ENCODE data around the gene NDUFA9. TPM values are rescaled to one million over a fixed set of nuclear protein-coding genes. Genes with fewer than 3 reads are reported as not detected.

Gene NDUFA9
- total and polyA plus RNA-seq, 2 experiments from 2014 or later: 61.2 to 118 TPM

GRCh38 chr12:4607056-4607455, 41.9 kb upstream of the NDUFA9 start:
- Histone ChIP-seq H3K9me3 (ENCODE audit: low read depth) (no peaks in the 10 kb centered on the region), H3K27ac (no peak overlapping the region), H3K36me3 (ENCODE audit: low read depth) (0 out of 2 replicates have a peak, but pooled peaks cover 15% of the 10 kb centered on the region), H3K4me3 (no peak overlapping the region), H4K20me1 (ENCODE audit: insufficient read depth) (no peaks in the 10 kb centered on the region), H3F3A (ENCODE audit: insufficient read depth) (no peaks in the 10 kb centered on the region), H3K79me2 (ENCODE audit: insufficient read depth) (peaks cover 46% of the 10 kb centered on the region), H3K9ac (no peak overlapping the region), H3K9me2 (ENCODE audit: insufficient read depth) (no peaks in the 10 kb centered on the region), H3K27me3 (replicated peaks; ENCODE audit: insufficient read depth) (peaks cover 8% of the 10 kb centered on the region; the same call in 1 of the 2 replicates), H2AFZ (no peak overlapping the region), H3K4me1 (ENCODE audit: insufficient read depth) (peaks cover 11% of the 10 kb centered on the region; the same call in 1 of the 2 replicates), H3K4me2 (ENCODE audit: unreplicated experiment) (no peak overlapping the region)
- DNase-seq: no peak
- in situ Hi-C loops (cut with MboI): no loop called here
- WGBS, 2 experiments (ENCODE audit: low coverage in 1 of 2, low lambda C conversion rate in 2 of 2, missing lambda C conversion rate in 2 of 2): 83 to 86% methylated on average over 3 of the region's 3 CpGs
- no peak for TF ChIP-seq EZH2 (IDR thresholded peaks at IDR 0.05; ENCODE audit: insufficient read depth, poor library complexity, severe bottlenecking)
- TF ChIP-seq EZH2phosphoT487 (IDR thresholded peaks at IDR 0.05; ENCODE audit: insufficient read depth, low read depth): no peak

DNA sequence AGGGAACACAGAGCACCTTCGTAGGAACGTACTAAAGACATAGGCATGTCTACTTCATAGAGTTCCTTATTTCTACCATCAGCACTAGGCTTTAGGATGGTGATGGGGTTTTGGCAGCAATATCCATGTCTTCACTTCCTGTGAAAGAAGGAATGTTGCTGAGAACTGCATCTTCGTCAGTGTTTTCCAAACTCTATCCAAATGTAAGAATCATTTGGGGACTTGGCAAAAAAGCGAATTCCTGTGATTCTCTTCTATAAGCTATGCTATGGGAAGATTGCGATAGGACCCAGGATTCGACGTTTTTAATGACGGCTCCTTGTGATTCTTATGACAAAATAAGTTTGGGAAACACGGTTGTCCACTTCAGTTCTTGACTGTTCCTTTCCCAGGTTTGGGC, 39.8 kb upstream of the NDUFA9 start:
- no peaks in the 10 kb centered on the region for H3K9me3 ChIP-seq (ENCODE audit: low read depth)
- H3K79me2 ChIP-seq (ENCODE audit: insufficient read depth): peaks cover 46% of the 10 kb centered on the region
- no peak overlapping the region for H3K4me2 ChIP-seq (ENCODE audit: unreplicated experiment)
- no peaks in the 10 kb centered on the region for H3F3A ChIP-seq (ENCODE audit: insufficient read depth)
- H3K9ac ChIP-seq: no peak overlapping the region
- no peak overlapping the region for H3K4me3 ChIP-seq
- H3K4me1 ChIP-seq (ENCODE audit: insufficient read depth): peaks cover 11% of the 10 kb centered on the region; the same call in 1 of the 2 replicates
- H3K9me2 ChIP-seq (ENCODE audit: insufficient read depth): no peaks in the 10 kb centered on the region
- H3K36me3 ChIP-seq (ENCODE audit: low read depth): peaks cover 28% of the 10 kb centered on the region; the same call in 1 of the 2 replicates
- H3K27ac ChIP-seq: no peak overlapping the region
- no peaks in the 10 kb centered on the region for H3K27me3 ChIP-seq (replicated peaks; ENCODE audit: insufficient read depth)
- no peak overlapping the region for H2AFZ ChIP-seq
- TF ChIP-seq EZH2phosphoT487 (IDR thresholded peaks at IDR 0.05; ENCODE audit: insufficient read depth, low read depth) (no peak), EZH2 (IDR thresholded peaks at IDR 0.05; ENCODE audit: insufficient read depth, poor library complexity, severe bottlenecking) (no peak)
- 89 to 91% methylated on average over 9 of the region's 9 CpGs for WGBS, 2 experiments (ENCODE audit: low coverage in 1 of 2, low lambda C conversion rate in 2 of 2, missing lambda C conversion rate in 2 of 2)
- DNase-seq: no peak
- no peaks in the 10 kb centered on the region for H4K20me1 ChIP-seq (ENCODE audit: insufficient read depth)
- in situ Hi-C loops (cut with MboI): no loop called here

DNA sequence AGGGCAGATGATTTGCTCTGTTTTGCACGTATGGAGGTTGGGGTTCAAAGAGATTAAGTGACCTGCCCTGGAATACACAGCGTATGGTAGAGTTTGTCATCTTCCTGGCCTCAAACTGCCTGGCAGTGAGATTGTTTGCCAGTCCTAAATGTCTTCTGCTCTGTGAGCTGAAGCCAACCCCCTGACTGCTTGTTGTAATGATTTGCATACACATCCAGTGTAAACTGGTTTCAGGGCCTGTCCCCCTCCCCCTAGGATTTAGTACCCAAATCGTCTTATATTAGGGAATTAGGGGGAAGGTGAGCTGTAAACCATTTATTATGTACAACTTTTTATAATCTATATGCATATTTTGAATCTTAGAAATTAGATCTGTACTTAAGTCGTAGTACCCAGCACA, 38.4 kb upstream of the NDUFA9 start:
- H4K20me1 ChIP-seq (ENCODE audit: insufficient read depth): no peaks in the 10 kb centered on the region
- 74% methylated on average over 4 of the region's 4 CpGs for WGBS, 2 experiments (ENCODE audit: low coverage in 1 of 2, low lambda C conversion rate in 2 of 2, missing lambda C conversion rate in 2 of 2)
- in situ Hi-C loops (cut with MboI): no loop called here

GRCh38 chr12:4615667-4616066, 33.2 kb upstream of the NDUFA9 start:
- H3K36me3 ChIP-seq (ENCODE audit: low read depth): peaks cover 30% of the 10 kb centered on the region; the same call in 1 of the 2 replicates
- H3K9me2 ChIP-seq (ENCODE audit: insufficient read depth): no peaks in the 10 kb centered on the region
- no peaks in the 10 kb centered on the region for H3K79me2 ChIP-seq (ENCODE audit: insufficient read depth)
- no peaks in the 10 kb centered on the region for H4K20me1 ChIP-seq (ENCODE audit: insufficient read depth)
- H3K4me1 ChIP-seq (ENCODE audit: insufficient read depth): no peaks in the 10 kb centered on the region
- in situ Hi-C loops (cut with MboI): no loop called here
- no peak overlapping the region for H3K27ac ChIP-seq
- H3K4me2 ChIP-seq (ENCODE audit: unreplicated experiment): no peak overlapping the region
- H3K9ac ChIP-seq: no peak overlapping the region
- no peaks in the 10 kb centered on the region for H3K9me3 ChIP-seq (ENCODE audit: low read depth)
- no peak for TF ChIP-seq EZH2phosphoT487 (IDR thresholded peaks at IDR 0.05; ENCODE audit: insufficient read depth, low read depth)
- TF ChIP-seq EZH2 (IDR thresholded peaks at IDR 0.05; ENCODE audit: insufficient read depth, poor library complexity, severe bottlenecking): no peak
- no peaks in the 10 kb centered on the region for H3K27me3 ChIP-seq (replicated peaks; ENCODE audit: insufficient read depth)
- WGBS, 2 experiments (ENCODE audit: low coverage in 1 of 2, low lambda C conversion rate in 2 of 2, missing lambda C conversion rate in 2 of 2): 98% methylated on average over 9 of the region's 9 CpGs
- no peak overlapping the region for H3K4me3 ChIP-seq
- DNase-seq: no peak
- no peaks in the 10 kb centered on the region for H3F3A ChIP-seq (ENCODE audit: insufficient read depth)
- H2AFZ ChIP-seq: no peak overlapping the region

More for the DNA sequence above, 38.4 kb upstream of the NDUFA9 start:
- no peak overlapping the region for H2AFZ ChIP-seq
- DNase-seq: no peak
- no peak for TF ChIP-seq EZH2phosphoT487 (IDR thresholded peaks at IDR 0.05; ENCODE audit: insufficient read depth, low read depth)
- TF ChIP-seq EZH2 (IDR thresholded peaks at IDR 0.05; ENCODE audit: insufficient read depth, poor library complexity, severe bottlenecking): no peak
- H3F3A ChIP-seq (ENCODE audit: insufficient read depth): no peaks in the 10 kb centered on the region
- no peak overlapping the region for H3K4me2 ChIP-seq (ENCODE audit: unreplicated experiment)
- peaks cover 38% of the 10 kb centered on the region for H3K79me2 ChIP-seq (ENCODE audit: insufficient read depth)
- no peaks in the 10 kb centered on the region for H3K9me3 ChIP-seq (ENCODE audit: low read depth)
- H3K27me3 ChIP-seq (replicated peaks; ENCODE audit: insufficient read depth): no peaks in the 10 kb centered on the region
- no peak overlapping the region for H3K9ac ChIP-seq
- H3K36me3 ChIP-seq (ENCODE audit: low read depth): peaks cover 33% of the 10 kb centered on the region; the same call in 1 of the 2 replicates
- no peak overlapping the region for H3K4me3 ChIP-seq
- H3K4me1 ChIP-seq (ENCODE audit: insufficient read depth): peaks cover 10% of the 10 kb centered on the region; the same call in 1 of the 2 replicates
- H3K27ac ChIP-seq: no peak overlapping the region
- no peaks in the 10 kb centered on the region for H3K9me2 ChIP-seq (ENCODE audit: insufficient read depth)
